ENCODE measurements around the gene PLB1.
A peak's percentile ranks its signal among the peaks of the same experiment; 100 is the strongest.

Gene PLB1

GRCh38 chr2:28616396-28616999, 120.6 kb downstream of the PLB1 start:
- DNase-seq, result no peak

GRCh38 chr2:28617502-28618184, 121.8 kb downstream of the PLB1 start:
- no peak for DNase-seq

GRCh38 chr2:28618221-28619141, 122.6 kb downstream of the PLB1 start:
- no peak for DNase-seq

- DNase-seq, result no peak
These were observed 123.6 kb downstream of the PLB1 start for GRCh38 chr2:28619213-28620196.

- DNase-seq, result no peak
These were observed 124.5 kb downstream of the PLB1 start for GRCh38 chr2:28620291-28620793.

GRCh38 chr2:28620801-28621171, 124.9 kb downstream of the PLB1 start:
- DNase-seq, result no peak

GRCh38 chr2:28621172-28622100, 125.6 kb downstream of the PLB1 start:
- peak; percentile 88 for DNase-seq

GRCh38 chr2:28622101-28622499, 126.2 kb downstream of the PLB1 start:
- DNase-seq, result no peak

- DNase-seq, result no peak
These were observed 127.9 kb downstream of the PLB1 start for GRCh38 chr2:28623582-28624405.

GRCh38 chr2:28624436-28624792, 128.6 kb downstream of the PLB1 start:
- no peak for DNase-seq

- peak; percentile 50 for DNase-seq
These were observed 129.2 kb downstream of the PLB1 start for GRCh38 chr2:28624793-28625701.

- no peak for DNase-seq
These were observed 130.5 kb downstream of the PLB1 start for GRCh38 chr2:28626376-28626775.

GRCh38 chr2:28626891-28627421, 131.1 kb downstream of the PLB1 start:
- peak; percentile 54 for DNase-seq

GRCh38 chr2:28627722-28628480, 132.0 kb downstream of the PLB1 start:
- DNase-seq, result no peak

GRCh38 chr2:28628506-28628905, 132.6 kb downstream of the PLB1 start:
- DNase-seq, result no peak

- DNase-seq, result no peak
These were observed 133.1 kb downstream of the PLB1 start for GRCh38 chr2:28628987-28629386.

- peak; percentile 69 for DNase-seq
These were observed 134.1 kb downstream of the PLB1 start for GRCh38 chr2:28629910-28630309.

GRCh38 chr2:28630341-28630740, 134.5 kb downstream of the PLB1 start:
- DNase-seq, result no peak

All from right hindlimb (tissue), 1 donor.